Adrenal gland (tissue), 5 donors: ENCODE results near the gene PYGL.
"Not testable (repeated sequence)": the region's sequence is repeated elsewhere in the genome, so short reads cannot be mapped to it uniquely, and the experiment has no call there.

Source experiments
- CTCF ChIP-seq, 6 experiments: fragments of 450-650 bp in 4 of 6; fragments of 200-600 bp in 2 of 6; sonication (generic) in 1 of 6; IDR thresholded peaks; 1 replicate in 5 of 6; 2 replicates in 1 of 6; pipeline versions ENCODE4 v1.5.1 to v1.8.0; 2016 to 2021; ENCODE audit warnings: antibody characterized with exemption in 6 of 6, mild to moderate bottlenecking in 2 of 6, moderate library complexity in 1 of 6
- POLR2A ChIP-seq, 2 donors: fragments of 450-650 bp; IDR thresholded peaks; one replicate each; pipeline ENCODE4 v1.6.1; 2017; ENCODE audit warnings: antibody characterized with exemption in 2 of 2, mild to moderate bottlenecking in 2 of 2, moderate library complexity in 1 of 2
- donor health status: DM: no; HTN: no; CAD: no.

- TF ChIP-seq POLR2A, CTCF (IDR thresholded peaks at IDR 0.05): not testable (repeated sequence)
Observed at GRCh38 chr14:50896421-50896820, 47.9 kb downstream of the PYGL start.
